ENCODE data around the gene METAP1.
"Not testable (repeated sequence)": the region's sequence is repeated elsewhere in the genome, so short reads cannot be mapped to it uniquely, and the experiment has no call there.

- TF ChIP-seq EZH2phosphoT487 (IDR thresholded peaks at IDR 0.05; ENCODE audit: unreplicated experiment); POLR2AphosphoS5 (IDR thresholded peaks at IDR 0.05; ENCODE audit: low read depth); CTCF (conservative IDR thresholded peaks at IDR 0.05; ENCODE audit: low read depth in 2 of 2); JUNB (IDR thresholded peaks at IDR 0.05; ENCODE audit: unreplicated experiment); EZH2 (IDR thresholded peaks at IDR 0.05; ENCODE audit: low read depth, unreplicated experiment); CREB1 (CRISPR knock-in tag; IDR thresholded peaks at IDR 0.05; ENCODE audit: low read depth); REST (IDR thresholded peaks at IDR 0.05; ENCODE audit: unreplicated experiment); ETS1 (IDR thresholded peaks at IDR 0.05): not testable (repeated sequence)
Observed at GRCh38 chr4:99109286-99109685, 113.8 kb downstream of the METAP1 start.

Measured in GM23338 (cell line).